Karpas-422 (cell line): ENCODE measurements around the gene LILRB1. TPM values are rescaled to one million over a fixed set of nuclear protein-coding genes. Genes with fewer than 3 reads are reported as not detected.
"Not testable (repeated sequence)": the region's sequence is repeated elsewhere in the genome, so short reads cannot be mapped to it uniquely, and the experiment has no call there.

Experiments used
- DNase-seq: peaks from one replicate; pipeline ENCODE4 v3.0.0-alpha.2; 2015
- H2AFZ ChIP-seq: fragments of 200-600 bp; sonication (generic); 2 replicates; pipeline ENCODE4 v1.6.1; 2014; ENCODE audit warnings: antibody characterized with exemption, low read length, mixed read lengths
- H3K27ac ChIP-seq: fragments of 200-600 bp; sonication (generic); 2 replicates; pipeline ENCODE4 v1.5.1; 2014; ENCODE audit warnings: mild to moderate bottlenecking, low read length, moderate library complexity
- H3K27me3 ChIP-seq: fragments of 200-600 bp; sonication (generic); 2 replicates; pipeline ENCODE4 v1.6.1; 2014; ENCODE audit warnings: low read length, mixed read lengths
- H3K36me3 ChIP-seq: fragments of 200-600 bp; sonication (generic); 2 replicates; pipeline ENCODE4 v1.6.1; 2014; ENCODE audit warnings: low read length, mixed read lengths; ENCODE audit not compliant: insufficient read depth
- H3K4me1 ChIP-seq: fragments of 200-600 bp; sonication (generic); 2 replicates; pipeline ENCODE4 v1.6.1; 2014; ENCODE audit warnings: mild to moderate bottlenecking, low read length, mixed read lengths
- H3K4me2 ChIP-seq: fragments of 200-600 bp; sonication (generic); 2 replicates; pipeline ENCODE4 v1.6.1; 2014; ENCODE audit warnings: low read length, low read depth, mild to moderate bottlenecking; ENCODE audit not compliant: poor library complexity, severe bottlenecking
- H3K4me3 ChIP-seq: fragments of 200-600 bp; sonication (generic); 2 replicates; pipeline ENCODE4 v1.5.1; 2014; ENCODE audit warnings: mild to moderate bottlenecking, antibody characterized with exemption, low read length, mixed read lengths
- H3K79me2 ChIP-seq: fragments of 200-600 bp; sonication (generic); 2 replicates; pipeline ENCODE4 v1.6.1; 2014; ENCODE audit warnings: mild to moderate bottlenecking, low read length, mixed read lengths
- H3K9ac ChIP-seq: fragments of 200-600 bp; sonication (generic); 2 replicates; pipeline ENCODE4 v1.6.0; 2014; ENCODE audit warnings: low read length
- H3K9me2 ChIP-seq: fragments of 200-600 bp; sonication (generic), shearing (Covaris generic); replicated peaks from 2 replicates; pipeline ENCODE4 v1.6.0; 2014; ENCODE audit warnings: mild to moderate bottlenecking, low read length, moderate library complexity; ENCODE audit not compliant: insufficient read depth
- H3K9me3 ChIP-seq: fragments of 300-700, 200-600 bp; sonication (generic); 2 replicates; pipeline ENCODE4 v1.6.1; 2014; ENCODE audit warnings: low read length, mixed read lengths
- H4K20me1 ChIP-seq: fragments of 200-600 bp; sonication (generic); 2 replicates; pipeline ENCODE4 v1.6.1; 2014; ENCODE audit warnings: mild to moderate bottlenecking, antibody characterized with exemption, low read length, low read depth; ENCODE audit not compliant: insufficient read depth
- total RNA-seq: library from RNA; depleted of rRNA; stranded (reverse); fragments of >200 nt; shearing (Covaris generic); gene quantifications from 2 replicates; pipeline ENCODE4 v1.2.3, GENCODE V29; 2014; ENCODE audit warnings: low replicate concordance; rRNA removed

Gene LILRB1
- total RNA-seq: 0.07 and 5.2 TPM in 2 replicates

GRCh38 chr19:54630262-54630661 lies at the start of gene LILRB1:
Gene LILRB1, plus strand, starts transcription at chr19:54630484. Its CDS starts 590 bp downstream, at chr19:54631074.
- H3K9me2 ChIP-seq, H3K79me2 ChIP-seq, H3K36me3 ChIP-seq, H3K27me3 ChIP-seq, H4K20me1 ChIP-seq, H3K4me1 ChIP-seq, H3K4me2 ChIP-seq, H3K27ac ChIP-seq, H3K4me3 ChIP-seq, H3K9me3 ChIP-seq, DNase-seq, H2AFZ ChIP-seq, H3K9ac ChIP-seq: not testable (repeated sequence)

DNA sequence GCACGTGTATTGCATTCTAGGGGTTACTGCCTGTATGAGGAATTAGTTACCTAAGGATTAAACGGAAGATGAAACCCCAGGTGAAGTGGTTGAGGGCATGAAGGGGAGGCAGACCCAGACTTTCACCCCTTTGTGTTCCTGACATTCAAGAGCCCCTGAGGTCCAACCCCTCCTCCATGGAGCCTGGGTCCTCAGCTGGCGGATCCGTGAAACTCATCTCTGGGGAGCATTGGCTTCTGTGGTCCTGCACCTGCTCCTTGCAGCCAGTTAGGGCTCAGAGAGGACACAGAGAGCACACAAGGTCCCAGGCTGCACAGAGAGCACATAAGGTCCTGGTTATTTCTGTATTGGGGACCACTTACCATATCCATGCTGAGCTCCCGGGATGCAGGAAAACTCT lies 43.9 kb upstream of the LILRB1 start:
- no peaks in the 10 kb centered on the region for H3K79me2 ChIP-seq
- no peaks in the 10 kb centered on the region for H3K4me1 ChIP-seq
- no peaks in the 10 kb centered on the region for H3K27me3 ChIP-seq
- DNase-seq: no peak
- no peaks in the 10 kb centered on the region for H3K9me3 ChIP-seq
- H3K27ac ChIP-seq: no peak overlapping the region
- no peak overlapping the region for H3K9ac ChIP-seq
- H3K4me2 ChIP-seq: no peak overlapping the region
- H2AFZ ChIP-seq: no peak overlapping the region
- no peaks in the 10 kb centered on the region for H4K20me1 ChIP-seq
- H3K9me2 ChIP-seq: no peaks in the 10 kb centered on the region
- H3K36me3 ChIP-seq: no peaks in the 10 kb centered on the region
- H3K4me3 ChIP-seq: no peak overlapping the region

DNA sequence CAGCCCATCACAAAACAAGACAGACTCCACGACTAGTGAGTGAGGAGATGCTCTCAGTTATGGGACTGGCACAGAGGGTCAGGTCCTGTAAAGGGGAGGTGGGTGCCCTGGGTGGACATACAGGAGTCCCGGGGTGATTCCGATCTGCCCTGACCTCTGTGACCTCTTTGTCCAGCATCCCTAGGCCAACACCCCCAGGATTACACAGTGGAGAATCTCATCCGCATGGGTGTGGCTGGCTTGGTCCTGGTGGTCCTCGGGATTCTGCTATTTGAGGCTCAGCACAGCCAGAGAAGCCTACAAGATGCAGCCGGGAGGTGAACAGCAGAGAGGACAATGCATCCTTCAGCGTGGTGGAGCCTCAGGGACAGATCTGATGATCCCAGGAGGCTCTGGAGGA lies 43.3 kb upstream of the LILRB1 start:
- DNase-seq: no peak
- no peak overlapping the region for H3K4me3 ChIP-seq
- no peak overlapping the region for H3K9ac ChIP-seq
- no peak overlapping the region for H3K27ac ChIP-seq
- H3K36me3 ChIP-seq: no peaks in the 10 kb centered on the region
- no peak overlapping the region for H2AFZ ChIP-seq
- no peak overlapping the region for H3K4me2 ChIP-seq
- H3K4me1 ChIP-seq: no peaks in the 10 kb centered on the region
- no peaks in the 10 kb centered on the region for H3K79me2 ChIP-seq
- H4K20me1 ChIP-seq: no peaks in the 10 kb centered on the region
- H3K9me3 ChIP-seq: no peaks in the 10 kb centered on the region
- H3K9me2 ChIP-seq: no peaks in the 10 kb centered on the region
- H3K27me3 ChIP-seq: no peaks in the 10 kb centered on the region

DNA sequence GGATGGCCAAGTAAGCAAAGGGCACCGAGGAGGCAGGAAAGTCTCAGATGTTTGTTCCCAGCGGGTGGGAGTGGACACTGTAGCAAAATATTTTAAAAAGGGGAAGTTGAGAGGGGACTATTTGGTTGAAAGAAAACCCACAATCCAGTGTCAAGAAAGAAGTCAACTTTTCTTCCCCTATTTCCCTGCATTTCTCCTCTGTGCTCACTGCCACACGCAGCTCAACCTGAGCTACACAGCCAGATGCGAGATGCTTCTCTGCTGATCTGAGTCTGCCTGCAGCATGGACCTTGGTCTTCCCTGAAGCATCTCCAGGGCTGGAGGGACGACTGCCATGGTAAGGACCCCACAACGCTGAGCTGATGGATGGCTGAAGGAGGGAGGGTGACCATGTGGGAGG lies 36.8 kb upstream of the LILRB1 start, which contains the start of gene LILRA1:
LILRA1 (plus strand) TSS at position 188 of the 400 bp plus-strand sequence. CDS start 613 bp downstream, outside the sequence.
- H3K4me2 ChIP-seq, H3K27me3 ChIP-seq, H3K4me3 ChIP-seq: not testable (repeated sequence)

DNA sequence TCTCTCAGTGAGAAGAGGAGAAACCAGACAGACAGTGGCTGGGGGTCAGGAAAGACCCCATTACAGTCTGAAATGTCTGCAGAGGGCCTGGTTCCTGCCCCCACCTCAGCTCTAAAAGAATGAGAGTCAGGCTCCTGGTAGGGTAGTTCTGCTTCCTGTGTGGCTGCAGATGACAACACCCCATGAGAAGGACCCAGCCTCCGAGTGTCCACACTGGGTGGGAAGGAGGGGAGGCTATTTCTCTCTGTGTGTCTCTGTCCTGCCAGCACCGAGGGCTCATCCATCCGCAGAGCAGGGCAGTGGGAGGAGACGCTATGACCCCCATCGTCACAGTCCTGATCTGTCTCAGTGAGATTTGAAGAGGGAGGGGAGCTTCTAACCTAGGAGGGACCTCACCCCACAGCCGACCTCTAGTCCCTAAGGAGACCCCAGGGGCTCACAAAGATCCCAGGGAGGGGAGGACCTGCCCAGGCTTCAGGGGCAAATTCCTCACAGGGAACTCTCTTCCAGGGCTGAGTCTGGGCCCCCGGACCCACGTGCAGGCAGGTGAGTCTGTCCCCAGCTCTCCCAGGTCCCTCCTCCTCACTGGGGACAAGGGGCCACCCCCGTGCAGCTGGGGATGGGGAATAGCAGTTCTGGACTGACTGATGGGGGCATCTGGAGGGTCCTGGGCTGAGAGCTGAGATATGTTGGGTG lies 36.2 kb upstream of the LILRB1 start:
- H3K9me3 ChIP-seq, H3K9ac ChIP-seq, H3K79me2 ChIP-seq, H4K20me1 ChIP-seq, DNase-seq, H3K4me2 ChIP-seq, H3K36me3 ChIP-seq, H3K4me3 ChIP-seq, H3K27me3 ChIP-seq, H3K27ac ChIP-seq, H3K4me1 ChIP-seq, H3K9me2 ChIP-seq, H2AFZ ChIP-seq: not testable (repeated sequence)

More for the DNA sequence above, 36.8 kb upstream of the LILRB1 start, which contains the start of gene LILRA1:
- H3K36me3 ChIP-seq, H3K4me1 ChIP-seq, H3K9me3 ChIP-seq, H3K9me2 ChIP-seq, H4K20me1 ChIP-seq, H2AFZ ChIP-seq, H3K9ac ChIP-seq, H3K27ac ChIP-seq, H3K79me2 ChIP-seq, DNase-seq: not testable (repeated sequence)

DNA sequence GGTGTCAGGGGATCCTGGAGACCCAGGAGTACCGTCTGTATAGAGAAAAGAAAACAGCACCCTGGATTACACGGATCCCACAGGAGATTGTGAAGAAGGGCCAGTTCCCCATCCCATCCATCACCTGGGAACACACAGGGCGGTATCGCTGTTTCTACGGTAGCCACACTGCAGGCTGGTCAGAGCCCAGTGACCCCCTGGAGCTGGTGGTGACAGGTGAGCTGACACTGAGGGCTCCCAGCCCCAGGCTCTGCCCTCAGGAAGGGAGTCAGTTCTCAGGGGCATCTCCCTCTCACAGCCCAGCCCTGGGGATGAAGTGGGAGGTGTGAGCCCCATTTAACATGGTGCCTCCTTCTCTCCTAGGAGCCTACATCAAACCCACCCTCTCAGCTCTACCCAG lies 35.5 kb upstream of the LILRB1 start:
- no peak overlapping the region for H3K9ac ChIP-seq
- no peaks in the 10 kb centered on the region for H3K9me2 ChIP-seq
- no peak overlapping the region for H3K4me2 ChIP-seq
- H4K20me1 ChIP-seq: no peaks in the 10 kb centered on the region
- no peaks in the 10 kb centered on the region for H3K79me2 ChIP-seq
- H3K27ac ChIP-seq: no peak overlapping the region
- no peaks in the 10 kb centered on the region for H3K36me3 ChIP-seq
- no peak for DNase-seq
- no peak overlapping the region for H3K4me3 ChIP-seq
- H3K9me3 ChIP-seq: no peaks in the 10 kb centered on the region
- H3K27me3 ChIP-seq: no peaks in the 10 kb centered on the region
- H3K4me1 ChIP-seq: no peaks in the 10 kb centered on the region
- H2AFZ ChIP-seq: no peak overlapping the region

GRCh38 chr19:54595680-54596436 lies 34.4 kb upstream of the LILRB1 start:
- H3K27ac ChIP-seq, H3K4me1 ChIP-seq, H3K9me2 ChIP-seq, H4K20me1 ChIP-seq, H3K36me3 ChIP-seq, H3K9me3 ChIP-seq, H3K9ac ChIP-seq, H3K27me3 ChIP-seq, H3K4me2 ChIP-seq, H2AFZ ChIP-seq, H3K4me3 ChIP-seq, DNase-seq, H3K79me2 ChIP-seq: not testable (repeated sequence)

DNA sequence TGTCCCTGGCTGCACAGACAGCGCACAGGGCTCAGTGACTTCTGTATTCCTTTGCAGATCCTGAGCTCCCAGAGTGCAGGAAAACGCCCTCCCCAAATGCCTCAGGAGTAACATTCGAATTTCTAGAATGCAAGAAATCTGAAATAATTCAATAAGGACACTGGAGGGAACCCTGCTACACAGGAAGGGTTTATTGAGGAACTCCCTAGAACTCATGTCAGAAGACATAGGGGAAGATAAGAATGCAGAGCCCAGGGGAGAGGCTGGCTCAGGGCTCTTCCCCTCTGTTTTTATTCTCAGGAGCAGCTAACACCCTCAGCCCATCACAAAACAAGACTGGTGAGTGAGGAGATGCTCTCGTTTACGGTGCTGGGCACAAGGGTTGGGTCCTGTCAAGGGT lies 30.1 kb upstream of the LILRB1 start:
- no peaks in the 10 kb centered on the region for H3K79me2 ChIP-seq
- no peaks in the 10 kb centered on the region for H3K9me2 ChIP-seq
- peaks cover 3% of the 10 kb centered on the region; the same call in 1 of the 2 replicates for H3K27me3 ChIP-seq
- no peaks in the 10 kb centered on the region for H4K20me1 ChIP-seq
- peaks cover 6% of the 10 kb centered on the region; the same call in 1 of the 2 replicates for H3K9me3 ChIP-seq
- H3K9ac ChIP-seq: no peak overlapping the region
- no peak overlapping the region for H3K27ac ChIP-seq
- H2AFZ ChIP-seq: no peak overlapping the region
- no peak overlapping the region for H3K4me3 ChIP-seq
- no peaks in the 10 kb centered on the region for H3K36me3 ChIP-seq
- no peak for DNase-seq
- no peaks in the 10 kb centered on the region for H3K4me1 ChIP-seq
- no peak overlapping the region for H3K4me2 ChIP-seq
